HT1080 (cell line): ENCODE measurements around the gene KIF4A. TPM values are rescaled to one million over a fixed set of nuclear protein-coding genes. Genes with fewer than 3 reads are reported as not detected.
A peak's percentile ranks its signal among the peaks of the same experiment; 100 is the strongest.
"Not testable (repeated sequence)": the region's sequence is repeated elsewhere in the genome, so short reads cannot be mapped to it uniquely, and the experiment has no call there.

Experiments used
- DNase-seq: peaks from one replicate; pipeline ENCODE4 v3.0.0-alpha.2; 2015; ENCODE audit warnings: low read depth
- total RNA-seq: library from RNA; depleted of rRNA; stranded (reverse); fragments of >200 nt; shearing (Covaris generic); gene quantifications from 2 replicates; pipeline ENCODE4 v1.2.3, GENCODE V29; 2014

The KIF4A gene
- total RNA-seq, 1 experiment from 2014 or later: 30.6 TPM

DNA sequence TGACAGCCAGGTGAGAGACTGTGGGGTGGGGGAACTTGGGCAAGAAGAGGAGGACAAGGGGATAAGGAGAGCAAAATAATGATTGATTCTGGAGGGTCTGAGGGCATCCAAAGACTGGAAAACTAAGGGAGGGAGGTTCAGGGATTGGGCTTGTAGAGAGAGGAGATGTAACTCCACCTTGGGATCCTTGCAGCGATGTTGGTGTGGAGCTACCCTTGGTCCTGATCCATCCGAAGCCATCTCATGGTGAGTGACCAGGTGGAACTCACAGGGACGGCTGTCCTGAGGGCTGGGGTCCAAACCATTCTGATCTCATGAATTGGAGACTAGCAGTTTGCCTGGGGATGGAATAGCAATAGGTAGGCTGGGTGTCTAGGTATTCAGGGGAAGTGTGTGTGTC lies 9.3 kb upstream of the KIF4A start:
- DNase-seq: no peak

DNA sequence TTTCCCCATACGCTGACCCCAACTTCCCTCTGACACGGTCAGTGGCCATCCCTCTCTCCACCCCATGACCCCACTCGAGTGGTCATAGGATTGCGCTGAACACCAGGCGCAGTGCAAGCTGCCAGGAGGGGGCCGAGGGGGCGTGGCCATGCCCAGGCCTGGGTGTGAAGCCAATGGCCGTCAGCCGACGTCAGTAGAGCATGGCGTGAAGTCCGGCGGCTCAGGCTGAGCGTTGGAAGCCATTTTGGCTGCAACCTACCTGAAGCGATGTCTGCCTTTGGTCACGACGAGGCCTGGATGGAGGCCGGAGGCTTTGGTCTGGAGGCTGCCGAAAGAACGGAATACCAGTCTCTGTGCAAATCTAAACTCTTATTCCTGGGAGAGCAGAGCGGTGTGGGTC lies 8.0 kb upstream of the KIF4A start, which contains the start of gene RAB41:
Gene RAB41, plus strand, starts transcription at position 222 of the 400 bp plus-strand sequence. Its CDS starts 46 bp downstream, at position 268.
- DNase-seq: no peak

DNA sequence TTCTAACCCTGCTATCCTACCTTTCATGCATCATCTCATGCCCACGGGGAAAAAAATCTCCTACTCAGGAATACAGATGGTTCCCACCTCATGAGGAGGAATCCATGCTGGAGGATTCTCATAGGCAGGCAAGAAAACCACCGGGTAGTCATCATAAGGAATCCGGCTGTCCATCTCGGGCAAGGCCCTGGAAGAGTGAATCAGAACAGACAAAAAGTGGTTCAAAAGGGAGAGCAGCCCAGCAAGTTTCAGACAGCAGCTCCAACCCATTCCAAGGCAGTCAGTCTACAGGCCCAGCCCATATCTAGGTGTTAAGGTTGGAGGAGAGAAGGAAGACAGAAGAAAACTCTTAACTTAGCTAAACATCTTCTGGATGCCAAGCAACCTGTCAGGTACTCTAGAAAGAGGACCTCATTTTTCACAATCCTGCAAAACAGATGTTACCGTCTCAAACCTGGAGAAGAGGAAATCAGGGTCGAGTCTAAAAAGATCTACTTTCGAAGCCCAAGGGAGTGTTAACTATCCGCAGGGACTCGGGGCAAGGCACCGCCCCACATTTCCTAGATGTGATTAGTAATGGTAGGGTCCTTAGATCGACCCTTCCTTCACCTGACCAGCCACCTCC lies 624 bp upstream of the KIF4A start:
- peak; percentile 7 for DNase-seq

DNA sequence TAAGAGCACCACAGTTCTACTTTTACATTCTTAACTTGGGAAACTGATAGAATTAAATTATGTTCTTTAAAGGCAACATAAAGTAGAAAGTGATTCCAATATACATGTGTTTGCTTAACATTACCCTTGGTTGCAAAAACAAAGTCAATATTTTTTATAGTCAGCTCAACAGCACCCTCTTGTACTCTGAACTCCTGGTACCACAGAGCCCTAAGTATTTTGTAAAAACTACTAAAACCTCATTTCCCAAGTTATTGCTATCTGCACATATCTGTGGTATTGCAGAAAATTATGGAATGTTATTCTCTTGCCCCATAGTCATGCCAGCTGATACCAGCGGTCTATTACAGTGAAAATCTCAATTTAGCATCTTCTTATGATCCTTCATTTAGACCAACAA lies 2.9 kb downstream of the KIF4A start:
- DNase-seq: no peak

DNA sequence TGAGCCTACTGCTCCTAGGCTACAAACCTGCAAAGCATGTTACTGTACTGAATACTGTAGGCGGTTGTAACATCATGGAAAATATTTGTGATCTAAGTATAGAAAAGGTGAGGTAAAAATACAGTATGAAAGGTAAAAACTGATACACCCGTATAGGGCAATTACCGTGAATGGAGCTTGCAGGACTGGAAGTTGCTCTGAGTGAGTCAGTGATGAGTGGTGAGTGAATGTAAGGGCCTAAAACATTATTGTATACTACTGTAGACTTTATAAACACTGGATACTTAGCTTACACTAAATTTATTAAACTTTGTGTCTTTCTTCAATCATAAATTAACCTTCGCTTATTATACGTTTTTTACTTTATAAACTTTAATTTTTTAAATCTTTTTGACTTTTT lies 3.7 kb downstream of the KIF4A start:
- DNase-seq: peak; percentile 10

DNA sequence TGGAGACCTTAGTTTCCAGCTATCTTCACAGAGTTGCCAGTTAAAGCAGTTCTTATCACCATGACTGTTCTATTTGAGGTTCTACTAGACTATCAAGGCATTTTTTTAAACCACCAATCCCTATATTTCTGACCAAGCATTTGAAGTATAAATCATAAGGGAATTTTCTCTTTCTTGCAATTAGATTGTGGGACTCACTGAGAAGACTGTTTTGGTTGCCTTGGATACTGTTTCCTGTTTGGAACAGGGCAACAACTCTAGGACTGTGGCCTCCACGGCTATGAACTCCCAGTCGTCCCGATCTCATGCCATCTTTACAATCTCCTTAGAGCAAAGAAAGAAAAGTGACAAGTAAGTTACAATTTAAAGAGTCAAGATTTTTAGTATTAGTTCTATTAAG lies 11.8 kb downstream of the KIF4A start:
- peak; percentile 14 for DNase-seq

DNA sequence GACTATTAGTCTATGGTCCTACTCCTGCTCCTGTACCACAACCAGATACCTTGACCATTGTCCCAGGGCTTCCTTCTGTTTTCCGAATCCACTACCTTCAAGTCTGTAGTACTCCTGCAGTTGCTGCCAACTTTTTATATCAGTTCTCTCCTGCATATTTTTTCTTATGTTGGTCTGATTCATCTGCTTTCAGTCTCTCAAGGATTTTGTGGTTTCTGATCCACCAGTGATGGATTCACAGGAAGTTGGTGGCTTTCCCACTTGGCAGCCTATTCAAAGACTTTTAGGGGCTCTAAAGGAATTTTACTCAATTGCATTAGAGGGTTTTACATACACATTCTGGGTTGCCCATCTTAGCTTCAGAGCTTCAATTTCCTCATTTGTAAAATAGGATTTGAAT lies 23.6 kb downstream of the KIF4A start:
- peak; percentile 78 for DNase-seq

DNA sequence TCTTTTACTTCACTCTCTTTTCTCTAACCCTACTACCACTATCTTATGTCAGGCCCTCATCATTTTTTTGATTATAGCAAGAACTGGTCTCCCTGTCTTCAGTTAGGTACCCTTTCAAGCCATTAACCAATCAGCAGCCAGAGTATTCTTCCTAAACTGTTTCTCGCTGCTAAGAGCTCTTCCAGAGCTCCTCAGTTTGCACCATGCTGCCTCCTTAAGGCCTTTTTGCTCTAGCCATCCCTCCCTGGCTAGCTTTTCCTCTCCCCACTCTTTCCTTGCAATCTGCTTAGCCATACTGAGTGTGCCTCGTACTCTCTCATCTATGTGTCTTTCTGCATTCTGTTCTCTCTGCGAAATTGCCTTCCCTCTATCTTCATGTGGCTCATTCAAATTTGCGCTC lies 32.9 kb downstream of the KIF4A start:
- DNase-seq: no peak

DNA sequence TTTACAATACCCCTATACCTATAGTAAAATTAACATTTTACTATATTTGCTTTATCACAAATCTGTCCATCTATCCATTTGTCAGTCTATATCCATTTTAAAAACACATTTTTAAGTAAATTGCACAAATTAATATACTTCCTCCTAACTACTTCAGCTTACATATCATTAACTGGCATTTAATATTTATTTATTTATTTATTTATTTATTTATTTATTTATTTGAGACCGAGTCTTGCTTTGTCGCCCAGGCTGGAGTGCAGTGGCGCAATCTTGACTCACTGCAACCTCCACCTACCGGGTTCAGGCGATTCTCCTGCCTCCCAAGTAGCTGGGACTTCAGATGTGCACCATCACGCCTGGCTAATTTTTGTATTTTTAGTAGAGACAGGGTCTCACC lies 33.7 kb downstream of the KIF4A start:
- not testable (repeated sequence) for DNase-seq

DNA sequence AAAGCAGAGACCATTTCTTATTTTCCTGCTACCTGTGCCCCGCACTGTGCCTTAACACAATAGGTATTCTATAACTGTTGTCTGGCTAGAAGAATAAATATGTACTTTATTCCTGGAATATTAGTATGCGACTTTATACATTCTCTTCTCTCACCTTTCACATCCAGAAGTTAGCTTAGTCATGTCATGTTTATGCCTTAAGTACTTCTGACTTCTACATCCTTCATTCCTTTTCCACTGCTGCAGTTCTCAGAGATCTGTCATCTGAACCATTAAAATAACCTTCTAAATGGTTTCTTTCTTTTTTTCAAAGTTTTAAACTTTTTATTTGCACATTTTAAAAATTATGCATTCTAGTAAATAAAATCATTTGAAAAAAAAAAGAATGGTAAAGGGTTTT lies 34.4 kb downstream of the KIF4A start:
- DNase-seq: no peak

DNA sequence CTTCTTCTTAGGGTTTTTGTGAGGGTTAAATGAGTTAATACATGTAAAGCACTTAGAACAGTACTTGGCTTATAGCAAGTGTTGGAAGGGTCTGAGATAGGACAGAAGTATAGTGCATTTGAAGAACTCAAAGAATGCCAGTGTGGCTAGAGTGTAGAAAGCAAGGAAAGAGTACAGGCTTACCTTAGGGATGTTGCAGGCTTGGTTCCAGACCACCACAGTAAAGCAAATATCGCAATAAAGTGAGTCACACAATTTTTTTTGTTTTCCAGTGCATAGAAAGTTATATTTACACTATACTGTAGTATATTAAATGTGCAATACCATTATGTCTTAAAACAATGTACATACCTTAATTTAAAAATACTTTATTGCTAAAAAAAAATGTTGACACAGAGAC lies 41.3 kb downstream of the KIF4A start:
- DNase-seq: no peak

DNA sequence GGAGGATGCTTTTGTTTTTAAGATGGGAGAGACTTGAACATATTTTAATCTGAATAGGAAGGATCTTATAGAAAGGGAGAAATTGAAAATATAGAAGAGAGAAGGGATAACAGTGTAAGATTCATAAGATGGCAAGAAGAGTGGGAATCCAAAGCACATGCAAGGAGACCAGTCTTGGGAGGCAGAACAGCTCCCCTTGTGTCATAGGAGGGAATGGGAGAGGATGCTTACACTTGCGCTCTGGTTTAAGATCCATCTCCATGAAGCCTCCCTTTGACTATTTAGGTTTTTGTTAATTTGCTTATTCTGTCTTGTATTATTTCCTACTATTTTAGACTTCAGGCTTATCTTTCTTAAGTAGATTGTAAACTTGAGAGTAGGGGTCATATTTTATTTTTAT lies 42.7 kb downstream of the KIF4A start:
- peak; percentile 1 for DNase-seq

DNA sequence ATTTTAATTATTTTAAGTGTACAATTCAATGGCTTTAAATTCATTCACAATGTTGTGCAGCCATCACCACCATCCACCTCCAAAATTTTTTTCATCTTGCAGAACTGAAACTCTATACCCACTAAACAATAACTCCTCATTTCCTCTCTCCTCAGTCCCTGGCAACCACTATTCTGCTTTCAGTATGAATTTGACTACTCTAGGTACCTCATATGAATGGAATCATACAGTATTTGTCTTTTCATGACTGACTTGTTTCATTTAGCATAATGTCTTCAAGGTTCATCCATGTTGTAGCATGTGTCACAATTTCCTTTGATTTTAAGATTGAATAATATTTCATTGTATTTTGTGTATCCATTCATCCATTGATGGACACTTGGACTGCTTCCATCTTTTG lies 46.9 kb downstream of the KIF4A start:
- DNase-seq: no peak

DNA sequence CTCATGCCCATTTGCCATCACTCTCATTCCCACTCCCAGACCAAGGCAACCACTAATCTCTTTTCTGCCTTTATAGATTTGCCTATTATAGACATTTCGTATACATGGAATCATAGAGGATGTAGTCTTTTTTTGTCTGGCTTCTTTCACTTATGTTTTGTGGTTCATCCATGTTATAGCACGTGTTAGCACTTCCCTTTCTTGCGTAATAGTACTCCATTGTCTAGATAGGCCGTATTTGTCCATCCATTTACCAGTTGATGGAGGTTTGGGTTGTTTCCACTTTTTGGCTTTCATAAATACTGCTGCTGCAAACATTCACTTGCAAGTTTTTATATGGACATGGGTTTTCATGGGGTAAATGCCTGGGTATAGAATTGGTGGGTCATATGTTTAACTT lies 48.4 kb downstream of the KIF4A start:
- DNase-seq: no peak

DNA sequence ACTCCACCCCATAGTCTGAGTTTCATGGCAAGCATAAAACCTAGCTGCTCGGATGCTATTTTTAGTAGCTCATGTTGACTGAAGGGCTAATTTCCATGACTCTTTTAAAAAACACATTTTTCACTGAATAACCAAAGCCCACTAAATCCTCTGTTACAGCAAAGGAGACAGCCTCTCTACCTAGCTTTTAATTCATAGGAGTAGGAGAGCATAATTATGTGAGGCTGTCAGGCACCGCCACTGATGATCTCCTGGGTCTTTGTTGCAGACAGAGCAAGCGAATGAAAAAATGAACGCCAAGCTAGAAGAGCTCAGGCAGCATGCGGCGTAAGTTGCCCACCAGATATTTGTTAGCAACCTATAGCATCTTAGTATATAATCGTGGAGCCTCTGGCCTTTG lies 53.5 kb downstream of the KIF4A start:
- DNase-seq: no peak

DNA sequence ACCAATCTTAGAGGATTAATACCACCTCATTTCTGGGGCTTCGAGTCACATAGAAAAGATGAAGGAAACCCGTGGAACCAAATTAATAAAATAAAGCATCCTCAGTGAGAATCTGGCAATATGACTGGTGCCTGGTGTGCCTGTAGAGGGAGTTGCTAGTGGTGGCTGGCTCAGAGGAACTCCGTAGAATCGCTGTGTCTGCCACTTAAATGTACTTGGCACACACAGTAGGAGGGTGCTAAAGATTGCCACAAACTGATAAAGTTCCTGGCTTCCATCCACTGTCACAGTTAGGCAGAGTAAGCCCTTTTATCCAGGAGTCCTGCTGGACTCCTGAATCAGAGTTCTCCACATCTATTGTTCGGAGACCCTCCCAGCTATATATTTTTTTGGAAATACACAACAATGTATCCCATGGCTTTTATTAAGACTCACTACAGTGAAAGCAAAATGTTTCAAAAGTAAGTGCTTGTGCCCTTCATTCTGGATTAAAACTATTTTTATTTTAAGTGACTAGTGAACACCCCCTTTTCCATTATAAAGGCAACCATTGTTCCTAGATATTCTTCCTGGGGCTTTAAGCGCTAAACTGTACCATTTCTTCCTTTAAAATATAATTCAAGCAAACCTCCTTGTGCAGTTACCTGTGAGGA lies 56.6 kb downstream of the KIF4A start:
- DNase-seq: no peak

DNA sequence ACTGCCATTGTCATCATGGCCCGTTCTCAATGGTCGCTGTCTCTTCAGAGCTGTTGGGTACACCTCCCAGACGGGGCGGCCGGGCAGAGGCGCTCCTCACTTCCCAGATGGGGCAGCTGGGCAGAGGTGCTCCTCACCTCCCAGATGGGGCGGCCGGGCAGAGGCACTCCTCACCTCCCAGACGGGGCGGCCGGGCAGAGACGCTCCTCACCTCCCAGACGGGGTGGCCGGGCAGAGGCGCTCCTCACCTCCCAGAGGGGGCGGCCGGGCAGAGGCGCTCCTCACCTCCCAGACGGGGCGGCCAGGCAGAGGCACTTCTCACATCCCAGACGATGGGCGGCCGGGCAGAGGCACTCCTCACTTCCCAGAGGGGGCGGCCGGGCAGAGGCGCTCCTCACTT lies 58.9 kb downstream of the KIF4A start:
- DNase-seq: not testable (repeated sequence)

DNA sequence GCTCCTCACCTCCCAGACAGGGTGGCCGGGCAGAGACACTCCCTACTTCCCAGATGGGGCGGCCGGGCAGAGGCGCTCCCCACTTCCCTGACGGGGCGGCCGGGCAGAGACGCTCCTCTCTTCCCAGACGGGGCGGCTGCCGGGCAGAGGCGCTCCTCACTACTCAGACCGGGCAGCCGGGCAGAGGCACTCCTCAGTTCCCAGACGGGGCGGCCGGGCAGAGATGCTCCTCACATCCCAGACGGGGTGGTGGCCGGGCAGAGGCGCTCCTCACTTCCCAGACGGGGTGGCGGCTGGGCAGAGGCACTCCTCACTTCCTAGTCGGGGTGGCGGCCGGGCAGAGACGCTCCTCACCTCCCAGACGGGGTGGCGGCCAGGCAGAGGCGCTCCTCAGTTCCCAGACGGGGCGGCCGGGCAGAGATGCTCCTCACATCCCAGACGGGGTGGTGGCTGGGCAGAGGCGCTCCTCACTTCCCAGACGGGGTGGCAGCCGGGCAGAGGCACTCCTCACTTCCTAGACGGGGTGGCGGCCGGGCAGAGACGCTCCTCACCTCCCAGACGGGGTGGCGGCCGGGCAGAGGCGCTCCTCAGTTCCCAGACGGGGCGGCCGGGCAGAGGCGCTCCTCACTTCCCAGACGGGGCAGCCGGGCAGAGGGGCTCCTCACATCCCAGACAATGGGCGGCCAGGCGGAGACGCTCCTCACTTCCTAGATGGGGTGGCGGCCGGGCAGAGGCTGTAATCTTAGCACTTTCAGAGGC lies 59.6 kb downstream of the KIF4A start:
- not testable (repeated sequence) for DNase-seq

DNA sequence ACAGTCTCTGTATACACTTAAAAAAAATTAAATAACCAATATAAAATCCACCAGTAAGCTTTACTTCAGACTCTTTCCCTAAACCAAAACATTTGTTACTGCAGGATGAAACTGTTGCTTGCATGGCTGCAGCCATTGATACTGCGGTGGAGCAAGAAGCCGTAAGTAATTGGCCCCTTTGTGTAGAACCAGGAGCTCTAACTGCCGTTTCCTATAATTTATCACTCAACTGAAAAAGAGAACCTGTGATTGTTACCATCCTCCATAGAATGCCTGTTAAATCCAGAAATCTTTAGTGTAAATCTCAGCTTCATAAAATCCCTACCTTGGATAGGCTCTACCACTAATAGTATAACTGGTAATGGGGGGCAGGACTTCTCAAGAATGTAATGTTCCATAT lies 62.6 kb downstream of the KIF4A start:
- no peak for DNase-seq

DNA sequence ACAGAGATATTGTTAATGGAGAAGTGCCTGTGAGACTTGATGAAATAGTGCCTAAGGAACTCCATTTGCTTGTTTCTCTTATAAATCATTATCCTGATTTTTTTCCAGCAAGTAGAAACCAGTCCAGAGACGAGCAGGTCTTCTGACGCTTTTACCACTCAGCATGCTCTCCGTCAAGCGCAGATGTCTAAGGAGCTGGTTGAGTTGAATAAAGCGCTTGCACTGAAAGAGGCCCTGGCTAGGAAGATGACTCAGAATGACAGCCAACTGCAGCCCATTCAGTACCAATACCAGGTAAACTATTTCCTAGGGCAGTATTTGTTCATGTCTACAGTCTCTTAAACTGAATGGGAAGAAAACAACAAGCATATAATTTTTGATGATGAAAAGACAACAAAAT lies 63.6 kb downstream of the KIF4A start:
- DNase-seq: no peak

DNA sequence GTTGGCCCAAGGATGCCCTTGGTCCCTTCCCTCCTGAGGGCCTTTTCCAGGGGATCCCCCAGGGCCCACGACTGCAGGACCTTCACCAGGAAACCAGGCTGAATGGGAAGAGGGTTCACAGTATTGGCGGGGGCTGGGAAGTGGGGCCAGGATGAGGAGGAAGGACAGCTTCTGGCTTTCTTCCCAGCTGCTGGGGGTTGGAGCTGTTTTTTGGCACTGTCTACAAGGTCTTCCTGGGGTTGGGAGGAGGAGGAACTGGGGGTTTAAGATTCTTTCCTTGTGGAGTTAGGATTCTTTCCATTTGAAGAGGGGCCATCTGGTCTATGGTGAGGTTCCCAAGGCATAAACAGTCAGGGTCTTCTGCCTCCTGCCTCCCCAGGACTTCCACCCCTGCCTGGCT lies 64.8 kb downstream of the KIF4A start:
- no peak for DNase-seq

DNA sequence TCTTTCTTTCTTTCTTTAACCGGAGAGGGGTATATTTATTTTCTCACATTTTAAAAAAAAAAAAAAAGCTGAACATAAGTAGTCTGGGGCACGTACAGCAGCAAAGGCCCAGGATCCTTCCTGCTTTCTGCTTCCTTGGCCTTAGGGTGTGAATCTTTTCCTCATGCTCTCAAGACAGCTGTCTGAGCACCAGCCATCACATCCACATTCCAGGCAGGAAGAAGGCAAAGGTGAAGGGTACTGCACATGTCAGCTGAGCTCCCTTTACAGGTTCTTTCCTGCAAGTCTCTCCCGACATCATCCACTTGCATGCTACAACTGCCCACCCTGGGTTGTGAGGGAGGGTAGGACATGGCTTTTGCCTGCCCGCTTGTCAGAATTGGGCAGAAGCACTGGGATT lies 69.6 kb downstream of the KIF4A start:
- DNase-seq: no peak

DNA sequence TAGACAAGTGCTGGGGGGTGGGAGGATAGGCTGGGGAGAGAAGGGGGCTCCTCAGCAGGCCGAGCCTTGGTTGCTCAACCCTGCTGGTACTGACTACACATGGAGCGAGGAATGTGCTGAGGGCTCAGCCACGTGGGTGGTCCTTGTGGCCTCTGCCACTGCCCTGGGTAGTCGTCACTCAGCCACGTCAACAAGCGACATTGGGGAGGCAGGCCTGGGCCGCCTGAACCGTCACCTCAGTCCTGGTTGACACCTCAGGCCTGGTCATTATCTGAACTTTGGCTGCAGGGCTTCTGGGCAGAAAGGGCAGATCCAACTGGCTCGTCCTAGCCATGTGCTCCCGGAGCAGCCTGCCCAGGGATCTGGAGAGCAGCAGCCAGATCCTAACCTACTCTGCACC lies 70.5 kb downstream of the KIF4A start:
- DNase-seq: no peak
